Dendritic cell treated with granulocyte-macrophage colony-stimulating factor and Interleukin-4, amounts not matched to agents 40 ng/mL and 50 ng/mL, for 4 days (primary cell): ENCODE measurements around the gene LRP11.
"Not testable (repeated sequence)": the region's sequence is repeated elsewhere in the genome, so short reads cannot be mapped to it uniquely, and the experiment has no call there.

Experiments
- H3K27ac Mint-ChIP-seq: one replicate; pipeline ENCODE4 v1.8.0; 2022; ENCODE audit warnings: mild to moderate bottlenecking, mixed read lengths
- H3K27me3 Mint-ChIP-seq: one replicate; pipeline ENCODE4 v1.8.0; 2022; ENCODE audit warnings: mild to moderate bottlenecking, mixed read lengths
- H3K36me3 Mint-ChIP-seq: one replicate; pipeline ENCODE4 v1.8.0; 2022; ENCODE audit warnings: low read depth, mixed read lengths
- H3K4me1 Mint-ChIP-seq: one replicate; pipeline ENCODE4 v1.8.0; 2022; ENCODE audit warnings: low read depth, mixed read lengths
- H3K4me3 Mint-ChIP-seq: one replicate; pipeline ENCODE4 v1.8.0; 2022; ENCODE audit warnings: mild to moderate bottlenecking, moderate library complexity, mixed read lengths
- H3K9me3 Mint-ChIP-seq: one replicate; pipeline ENCODE4 v1.8.0; 2022; ENCODE audit warnings: mixed read lengths
- intact Hi-C: fragments of 100-400 bp; cut with micrococcal nuclease; formaldehyde crosslinking; loops from one replicate; pipeline ENCODE4 v1.15.0; 2022

The LRP11 gene

GRCh38 chr6:149867876-149868640, 3.9 kb upstream of the LRP11 start:
- Mint-ChIP-seq H3K27ac (no peak overlapping the region), H3K9me3 (peaks cover 9% of the 10 kb centered on the region), H3K27me3 (peaks cover 4% of the 10 kb centered on the region), H3K36me3 (no peaks in the 10 kb centered on the region), H3K4me3 (no peak overlapping the region), H3K4me1 (peaks cover 14% of the 10 kb centered on the region)
- intact Hi-C loops: no loop called here

GRCh38 chr6:149864578-149865535, 698 bp upstream of the LRP11 start:
- Mint-ChIP-seq H3K9me3 (no peaks in the 10 kb centered on the region), H3K4me1 (peaks cover 25% of the 10 kb centered on the region), H3K27ac (no peak overlapping the region), H3K27me3 (peaks cover 7% of the 10 kb centered on the region), H3K36me3 (no peaks in the 10 kb centered on the region), H3K4me3 (peak overlapping the region; percentile 82)
- intact Hi-C loops: loop anchor here (2.0 kb wide), 2 partner anchors 30 to 58 kb away; partner anchors contain the start of gene RAET1G

GRCh38 chr6:149862922-149863697, 1.0 kb downstream of the LRP11 start:
- peak overlapping the region; percentile 82 for H3K4me3 Mint-ChIP-seq
- peak overlapping the region; percentile 85 for H3K27ac Mint-ChIP-seq
- intact Hi-C loops: no loop called here
- H3K9me3 Mint-ChIP-seq: no peaks in the 10 kb centered on the region
- H3K4me1 Mint-ChIP-seq: peaks cover 14% of the 10 kb centered on the region
- peaks cover 7% of the 10 kb centered on the region for H3K27me3 Mint-ChIP-seq
- H3K36me3 Mint-ChIP-seq: no peaks in the 10 kb centered on the region

GRCh38 chr6:149862424-149862738, 1.8 kb downstream of the LRP11 start:
- H3K27ac Mint-ChIP-seq: peak overlapping the region; percentile 85
- H3K36me3 Mint-ChIP-seq, H3K9me3 Mint-ChIP-seq, H3K27me3 Mint-ChIP-seq, intact Hi-C loops: not testable (repeated sequence)
- H3K4me3 Mint-ChIP-seq: peak overlapping the region; percentile 82
- peaks cover 14% of the 10 kb centered on the region for H3K4me1 Mint-ChIP-seq

- Mint-ChIP-seq H3K36me3 (no peaks in the 10 kb centered on the region), H3K27me3 (peaks cover 7% of the 10 kb centered on the region), H3K27ac (no peak overlapping the region), H3K4me3 (peak overlapping the region; percentile 20), H3K4me1 (peaks cover 14% of the 10 kb centered on the region), H3K9me3 (no peaks in the 10 kb centered on the region)
- intact Hi-C loops: no loop called here
These were observed 2.3 kb downstream of the LRP11 start for GRCh38 chr6:149861603-149862423.

GRCh38 chr6:149860834-149861602, 3.1 kb downstream of the LRP11 start:
- intact Hi-C loops: no loop called here
- H3K27me3 Mint-ChIP-seq: peaks cover 7% of the 10 kb centered on the region
- no peaks in the 10 kb centered on the region for H3K9me3 Mint-ChIP-seq
- H3K36me3 Mint-ChIP-seq: no peaks in the 10 kb centered on the region
- H3K4me1 Mint-ChIP-seq: peaks cover 14% of the 10 kb centered on the region
- H3K4me3 Mint-ChIP-seq: no peak overlapping the region
- H3K27ac Mint-ChIP-seq: no peak overlapping the region

GRCh38 chr6:149860513-149860833, 3.7 kb downstream of the LRP11 start:
- intact Hi-C loops: no loop called here
- H3K4me1 Mint-ChIP-seq: peaks cover 14% of the 10 kb centered on the region
- no peaks in the 10 kb centered on the region for H3K36me3 Mint-ChIP-seq
- H3K9me3 Mint-ChIP-seq: no peaks in the 10 kb centered on the region
- no peak overlapping the region for H3K4me3 Mint-ChIP-seq
- H3K27me3 Mint-ChIP-seq: peaks cover 7% of the 10 kb centered on the region
- no peak overlapping the region for H3K27ac Mint-ChIP-seq

GRCh38 chr6:149859938-149860337, 4.2 kb downstream of the LRP11 start:
- H3K4me1 Mint-ChIP-seq: peaks cover 14% of the 10 kb centered on the region
- H3K27ac Mint-ChIP-seq: no peak overlapping the region
- no peak overlapping the region for H3K4me3 Mint-ChIP-seq
- H3K9me3 Mint-ChIP-seq: no peaks in the 10 kb centered on the region
- intact Hi-C loops: no loop called here
- H3K36me3 Mint-ChIP-seq: no peaks in the 10 kb centered on the region
- H3K27me3 Mint-ChIP-seq: peaks cover 7% of the 10 kb centered on the region

- Mint-ChIP-seq H3K27ac (no peak overlapping the region), H3K9me3 (no peaks in the 10 kb centered on the region), H3K36me3 (no peaks in the 10 kb centered on the region), H3K4me3 (no peak overlapping the region), H3K4me1 (peaks cover 20% of the 10 kb centered on the region), H3K27me3 (peaks cover 7% of the 10 kb centered on the region)
- intact Hi-C loops: no loop called here
These were observed 4.8 kb downstream of the LRP11 start for GRCh38 chr6:149859368-149859767.

- H3K4me1 Mint-ChIP-seq: peaks cover 14% of the 10 kb centered on the region
- no peaks in the 10 kb centered on the region for H3K36me3 Mint-ChIP-seq
- intact Hi-C loops: no loop called here
- H3K4me3 Mint-ChIP-seq: no peak overlapping the region
- H3K27ac Mint-ChIP-seq: no peak overlapping the region
- H3K27me3 Mint-ChIP-seq: peaks cover 7% of the 10 kb centered on the region
- H3K9me3 Mint-ChIP-seq: no peaks in the 10 kb centered on the region
These were observed 6.6 kb downstream of the LRP11 start for GRCh38 chr6:149857541-149857940.

- intact Hi-C loops: no loop called here
- no peak overlapping the region for H3K4me3 Mint-ChIP-seq
These were observed 7.7 kb downstream of the LRP11 start for GRCh38 chr6:149856256-149856994.

GRCh38 chr6:149855741-149856140, 8.4 kb downstream of the LRP11 start:
- Mint-ChIP-seq H3K4me1 (peaks cover 21% of the 10 kb centered on the region), H3K27me3 (no peaks in the 10 kb centered on the region)

More at GRCh38 chr6:149856256-149856994, 7.7 kb downstream of the LRP11 start:
- Mint-ChIP-seq H3K27me3 (peaks cover 1% of the 10 kb centered on the region), H3K4me1 (peaks cover 18% of the 10 kb centered on the region), H3K27ac (no peak overlapping the region), H3K36me3 (no peaks in the 10 kb centered on the region), H3K9me3 (no peaks in the 10 kb centered on the region)

More at GRCh38 chr6:149855741-149856140, 8.4 kb downstream of the LRP11 start:
- Mint-ChIP-seq H3K4me3 (no peak overlapping the region), H3K36me3 (no peaks in the 10 kb centered on the region), H3K27ac (no peak overlapping the region), H3K9me3 (no peaks in the 10 kb centered on the region)
- intact Hi-C loops: no loop called here
